HG02840 (cell line): Measurements from ENCODE around the gene MRNIP.
"Not testable (repeated sequence)": the region's sequence is repeated elsewhere in the genome, so short reads cannot be mapped to it uniquely, and the experiment has no call there.

ENCODE experiments used
- ATAC-seq: cut with Tn5 transposase; IDR thresholded peaks from one replicate; pipeline ENCODE4 v1.9.1; 2021; ENCODE audit warnings: mild to moderate bottlenecking, moderate library complexity, moderate number of reproducible peaks; ENCODE audit not compliant: unreplicated experiment, low FRiP score

The MRNIP gene

DNA sequence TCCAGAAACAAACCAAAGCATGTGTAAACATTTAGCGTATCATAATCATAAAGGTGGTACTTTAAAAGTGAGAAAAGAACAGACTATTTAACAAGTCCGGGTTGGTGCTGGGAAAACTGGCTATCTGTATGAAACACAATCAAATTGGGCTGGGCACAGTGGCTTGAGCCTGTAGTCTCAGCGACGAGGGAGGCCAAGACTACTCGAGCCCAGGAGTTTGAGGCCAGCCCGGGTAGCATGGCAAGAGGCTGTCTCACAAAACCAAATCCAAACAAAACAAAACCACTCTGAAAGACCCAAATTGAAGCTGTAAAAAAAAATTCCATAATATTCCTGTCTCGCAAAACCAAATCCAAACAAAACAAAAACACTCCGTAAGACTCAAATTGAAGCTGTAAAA lies 4.3 kb downstream of the MRNIP start:
- no peak for ATAC-seq

- peak; percentile 87 for ATAC-seq
Observed at GRCh38 chr5:179852993-179853547, 5.5 kb downstream of the MRNIP start.

- no peak for ATAC-seq
Observed at GRCh38 chr5:179841621-179842020, 17.0 kb downstream of the MRNIP start.

DNA sequence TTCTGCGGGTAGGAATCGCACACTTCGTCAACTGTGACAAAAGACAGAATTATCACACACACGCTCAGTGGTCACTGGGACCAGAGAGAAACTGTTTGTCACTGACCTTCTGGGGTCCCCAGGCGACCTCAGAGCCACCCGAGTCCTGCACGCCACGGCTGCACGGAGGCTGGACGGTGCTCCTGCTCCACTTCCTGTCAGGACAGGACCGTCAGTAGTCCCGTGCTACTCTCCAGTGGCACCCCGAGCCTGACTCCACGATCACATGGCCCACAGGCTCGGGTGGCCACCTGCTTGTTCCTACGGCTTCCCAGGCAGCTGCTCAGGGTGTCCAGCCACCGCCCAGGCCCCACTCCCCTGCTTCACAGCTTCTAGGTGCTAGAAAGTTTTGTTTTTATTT lies 17.9 kb downstream of the MRNIP start:
- ATAC-seq, result no peak

DNA sequence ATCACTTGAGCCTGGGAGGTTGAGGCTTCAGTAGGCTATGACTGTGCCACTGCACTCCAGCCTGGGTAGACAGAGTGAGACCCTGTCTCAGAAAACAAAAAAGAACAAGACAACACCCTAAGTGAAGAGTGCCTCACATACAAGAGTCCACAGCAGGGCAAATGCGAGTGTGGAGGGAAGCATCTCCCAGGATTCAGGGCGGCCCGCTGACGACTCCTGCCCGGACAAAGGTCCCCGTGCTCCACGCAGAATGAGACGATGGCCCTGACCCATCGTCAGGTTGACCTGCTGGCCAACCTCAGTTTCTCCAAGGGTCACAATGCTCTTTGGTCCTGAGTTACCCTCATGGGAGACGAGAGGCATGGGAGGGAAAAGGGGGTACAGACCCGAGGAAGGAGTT lies 18.3 kb downstream of the MRNIP start:
- no peak for ATAC-seq

DNA sequence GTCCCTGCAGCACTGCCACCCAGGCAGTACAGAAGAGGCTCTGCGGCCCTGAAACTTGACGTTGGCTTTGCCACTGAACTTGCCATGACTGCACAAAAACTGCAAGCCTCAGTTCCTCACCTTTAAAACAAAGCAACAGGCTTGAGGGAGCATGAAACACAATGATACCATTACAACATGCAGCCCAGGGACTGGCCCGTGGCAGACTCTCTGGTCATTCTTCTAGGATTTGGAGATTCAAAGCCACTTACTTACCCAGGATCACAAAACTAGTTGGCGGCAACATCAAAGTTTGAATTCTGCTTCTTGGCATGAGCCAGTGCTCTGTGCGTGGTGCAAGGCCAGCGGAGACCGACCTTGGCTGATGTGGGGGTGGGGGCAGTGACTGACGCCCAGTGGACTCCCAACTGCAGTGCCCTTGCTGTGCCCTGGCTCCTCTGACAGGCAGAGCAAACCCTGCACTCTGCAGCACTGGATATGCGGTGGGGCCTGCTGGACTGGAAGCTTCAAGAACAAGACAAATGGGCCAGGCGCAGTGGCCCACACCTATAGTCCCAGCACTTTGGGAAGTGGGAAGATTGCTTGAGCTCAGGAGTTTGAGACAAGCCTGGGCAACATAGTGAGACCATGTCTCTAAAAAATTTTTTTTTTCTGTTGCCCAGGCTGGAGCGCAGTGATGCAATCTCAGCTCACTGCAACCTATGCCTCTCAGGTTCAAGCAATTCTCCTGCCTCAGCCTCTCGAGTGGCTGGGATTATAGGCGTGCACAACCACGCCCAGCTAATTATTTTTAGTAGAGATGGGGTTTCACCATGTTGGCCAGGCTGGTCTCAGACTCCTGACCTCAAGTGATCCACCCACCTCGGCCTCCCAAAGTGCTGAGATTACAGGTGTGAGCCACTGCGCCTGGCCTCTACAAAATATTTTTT lies 19.0 kb downstream of the MRNIP start:
- ATAC-seq, result no peak

- no peak for ATAC-seq
Observed at GRCh38 chr5:179837076-179838011, 21.3 kb downstream of the MRNIP start.

DNA sequence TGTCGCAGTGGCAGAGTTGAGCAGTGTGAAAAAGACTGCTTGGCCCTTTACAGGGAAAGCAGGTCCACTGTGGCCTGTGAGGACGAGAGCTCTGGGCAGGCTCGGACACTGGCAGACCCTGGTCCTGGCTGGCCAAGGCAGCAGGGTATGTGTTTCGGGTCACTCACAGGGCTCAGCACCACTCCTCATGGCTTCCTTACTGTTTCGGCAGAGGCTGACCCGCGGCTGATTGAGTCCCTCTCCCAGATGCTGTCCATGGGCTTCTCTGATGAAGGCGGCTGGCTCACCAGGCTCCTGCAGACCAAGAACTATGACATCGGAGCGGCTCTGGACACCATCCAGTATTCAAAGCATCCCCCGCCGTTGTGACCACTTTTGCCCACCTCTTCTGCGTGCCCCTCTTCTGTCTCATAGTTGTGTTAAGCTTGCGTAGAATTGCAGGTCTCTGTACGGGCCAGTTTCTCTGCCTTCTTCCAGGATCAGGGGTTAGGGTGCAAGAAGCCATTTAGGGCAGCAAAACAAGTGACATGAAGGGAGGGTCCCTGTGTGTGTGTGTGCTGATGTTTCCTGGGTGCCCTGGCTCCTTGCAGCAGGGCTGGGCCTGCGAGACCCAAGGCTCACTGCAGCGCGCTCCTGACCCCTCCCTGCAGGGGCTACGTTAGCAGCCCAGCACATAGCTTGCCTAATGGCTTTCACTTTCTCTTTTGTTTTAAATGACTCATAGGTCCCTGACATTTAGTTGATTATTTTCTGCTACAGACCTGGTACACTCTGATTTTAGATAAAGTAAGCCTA lies 22.2 kb downstream of the MRNIP start:
- no peak for ATAC-seq

GRCh38 chr5:179834871-179835270 lies 23.7 kb downstream of the MRNIP start:
- ATAC-seq, result not testable (repeated sequence)

DNA sequence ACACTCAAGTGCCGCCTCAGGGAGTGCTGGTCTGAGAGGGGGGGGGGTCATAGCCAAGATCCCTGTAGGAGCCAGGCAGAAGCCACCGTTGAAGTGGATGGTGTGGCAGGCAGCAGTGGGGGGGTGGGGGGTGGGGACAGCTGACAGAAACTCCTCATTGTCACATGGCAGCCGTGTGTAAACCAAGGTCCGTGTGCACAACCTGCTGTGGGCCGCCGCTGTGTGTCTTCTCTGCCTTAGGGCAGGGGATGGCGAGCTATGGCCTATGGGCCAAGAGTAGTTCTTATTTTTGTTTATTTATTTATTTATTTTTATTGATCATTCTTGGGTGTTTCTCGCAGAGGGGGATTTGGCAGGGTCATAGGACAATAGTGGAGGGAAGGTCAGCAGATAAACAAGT lies 24.5 kb downstream of the MRNIP start:
- no peak for ATAC-seq

GRCh38 chr5:179833709-179834070 lies 24.9 kb downstream of the MRNIP start:
- ATAC-seq, result no peak

DNA sequence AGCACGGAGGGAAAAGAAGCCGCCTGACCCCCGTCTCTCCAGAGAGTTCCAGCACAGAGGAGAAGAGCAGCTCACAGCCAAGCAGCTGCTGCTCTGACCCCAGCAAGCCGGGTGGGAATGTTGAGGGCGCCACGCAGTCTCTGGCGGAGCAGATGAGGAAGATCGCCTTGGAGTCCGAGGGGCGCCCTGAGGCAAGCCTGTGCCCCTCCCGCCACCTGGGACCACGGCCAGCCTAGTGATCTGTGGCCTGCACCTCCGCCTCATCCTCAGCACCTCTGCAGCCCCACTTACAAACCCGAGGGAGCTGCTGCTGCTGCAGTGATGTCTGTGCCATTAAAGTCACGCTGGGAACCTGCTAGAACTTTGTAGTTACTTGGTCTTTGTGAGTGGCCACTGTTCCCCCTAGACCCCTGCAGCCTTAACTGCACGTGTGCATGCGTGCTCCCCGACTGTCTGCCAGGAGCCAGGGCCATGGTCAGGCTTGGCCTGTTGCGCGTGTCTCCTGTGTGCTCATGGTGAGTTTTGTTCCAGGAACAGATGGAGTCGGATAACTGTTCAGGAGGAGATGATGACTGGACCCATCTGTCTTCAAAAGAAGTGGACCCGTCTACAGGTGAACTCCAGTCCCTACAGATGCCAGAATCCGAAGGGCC lies 25.4 kb downstream of the MRNIP start:
- no peak for ATAC-seq

- ATAC-seq, result no peak
Observed at GRCh38 chr5:179832039-179832745, 26.4 kb downstream of the MRNIP start.

GRCh38 chr5:179830818-179831468 lies 27.7 kb downstream of the MRNIP start:
- ATAC-seq, result no peak

DNA sequence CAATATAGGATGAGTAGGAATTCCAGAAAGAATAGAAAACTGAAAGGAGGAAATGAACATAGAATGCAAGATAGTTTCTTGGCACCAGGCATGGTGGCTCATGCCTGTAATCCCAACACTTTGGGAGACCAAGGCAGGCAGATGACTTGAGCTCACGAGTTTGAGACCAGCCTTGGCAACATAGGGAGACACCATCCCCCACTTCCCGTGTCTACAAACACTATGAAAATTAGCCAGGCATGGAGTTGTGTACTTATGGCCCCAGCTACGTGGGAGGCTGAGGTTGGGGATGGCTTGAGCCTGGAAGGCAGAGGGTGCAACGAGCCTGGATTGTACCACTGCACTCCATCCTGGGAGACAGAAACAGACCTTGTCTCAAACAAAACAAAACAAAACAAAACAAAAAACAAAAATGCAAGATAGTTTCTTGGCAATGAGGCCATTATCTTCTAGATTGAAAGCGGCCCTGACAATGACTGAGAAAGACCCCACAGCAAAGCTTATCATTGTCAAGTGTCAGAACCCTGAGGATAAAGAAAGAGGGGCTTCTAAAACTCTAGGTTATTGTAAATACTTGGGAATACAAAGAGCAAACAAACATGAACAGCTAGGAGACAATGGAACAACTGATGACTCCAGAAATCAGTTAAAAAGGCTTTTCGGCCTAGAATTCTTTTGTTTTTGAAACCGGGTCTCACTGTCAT lies 28.7 kb downstream of the MRNIP start:
- no peak for ATAC-seq

DNA sequence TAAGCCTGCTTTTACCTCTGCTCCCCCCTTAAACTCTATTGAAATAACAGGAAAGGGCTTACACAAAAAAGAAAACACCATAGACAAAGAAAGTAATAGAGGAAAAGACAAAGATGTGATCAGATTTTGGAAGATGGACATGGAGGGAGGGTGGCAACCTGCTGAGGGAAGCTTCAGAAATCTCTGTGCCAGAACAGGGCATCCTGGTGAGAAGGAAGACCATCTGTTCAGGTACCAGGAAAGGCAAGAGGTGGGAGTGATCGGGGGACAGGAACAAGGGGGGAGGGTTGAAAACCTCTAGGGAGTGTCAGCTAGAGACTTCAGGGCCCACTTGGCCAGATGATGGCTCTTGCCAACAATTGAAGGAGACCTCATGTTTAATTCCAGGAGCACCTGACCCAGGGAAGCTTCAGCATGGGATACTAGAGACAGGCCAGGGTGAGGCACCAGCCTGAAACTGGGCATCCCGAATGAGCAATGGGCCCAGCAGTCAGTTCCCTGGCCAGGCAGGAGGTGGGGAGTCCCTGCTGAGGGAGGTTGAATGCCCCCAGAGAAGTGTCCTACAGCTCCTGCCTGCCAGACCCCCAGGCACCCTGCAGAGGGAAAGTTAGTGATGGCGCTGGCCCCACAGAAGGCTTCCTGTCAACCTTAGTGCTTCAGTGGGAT lies 29.7 kb downstream of the MRNIP start:
- no peak for ATAC-seq

DNA sequence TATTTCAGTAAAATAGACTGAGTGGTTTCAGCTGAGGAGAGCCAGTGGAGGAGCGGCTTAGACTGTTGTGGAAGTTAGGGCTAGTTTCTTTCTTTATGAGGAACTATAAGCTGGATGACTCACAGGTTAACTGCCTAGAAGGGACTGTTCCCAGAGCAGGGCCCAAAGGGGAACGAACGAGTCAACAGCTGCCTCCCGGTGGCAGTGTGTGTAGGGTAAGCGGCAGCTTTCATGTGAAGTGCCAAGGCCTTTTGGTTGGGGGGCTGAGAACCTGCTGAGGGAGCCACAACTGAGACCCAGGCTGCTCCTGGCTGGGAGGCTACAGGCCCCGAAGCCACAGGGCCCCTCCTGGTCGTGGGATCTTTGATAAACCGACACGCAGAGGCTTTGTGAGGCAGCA lies 30.9 kb downstream of the MRNIP start:
- no peak for ATAC-seq
